GM19324 (cell line): Measurements from ENCODE around the gene RASGEF1C.
"Not testable (repeated sequence)": the region's sequence is repeated elsewhere in the genome, so short reads cannot be mapped to it uniquely, and the experiment has no call there.

Source experiments
- ATAC-seq: cut with Tn5 transposase; IDR thresholded peaks from one replicate; pipeline ENCODE4 v1.9.1; 2021; ENCODE audit warnings: mild to moderate bottlenecking, moderate library complexity; ENCODE audit not compliant: unreplicated experiment, low FRiP score

Gene RASGEF1C

DNA sequence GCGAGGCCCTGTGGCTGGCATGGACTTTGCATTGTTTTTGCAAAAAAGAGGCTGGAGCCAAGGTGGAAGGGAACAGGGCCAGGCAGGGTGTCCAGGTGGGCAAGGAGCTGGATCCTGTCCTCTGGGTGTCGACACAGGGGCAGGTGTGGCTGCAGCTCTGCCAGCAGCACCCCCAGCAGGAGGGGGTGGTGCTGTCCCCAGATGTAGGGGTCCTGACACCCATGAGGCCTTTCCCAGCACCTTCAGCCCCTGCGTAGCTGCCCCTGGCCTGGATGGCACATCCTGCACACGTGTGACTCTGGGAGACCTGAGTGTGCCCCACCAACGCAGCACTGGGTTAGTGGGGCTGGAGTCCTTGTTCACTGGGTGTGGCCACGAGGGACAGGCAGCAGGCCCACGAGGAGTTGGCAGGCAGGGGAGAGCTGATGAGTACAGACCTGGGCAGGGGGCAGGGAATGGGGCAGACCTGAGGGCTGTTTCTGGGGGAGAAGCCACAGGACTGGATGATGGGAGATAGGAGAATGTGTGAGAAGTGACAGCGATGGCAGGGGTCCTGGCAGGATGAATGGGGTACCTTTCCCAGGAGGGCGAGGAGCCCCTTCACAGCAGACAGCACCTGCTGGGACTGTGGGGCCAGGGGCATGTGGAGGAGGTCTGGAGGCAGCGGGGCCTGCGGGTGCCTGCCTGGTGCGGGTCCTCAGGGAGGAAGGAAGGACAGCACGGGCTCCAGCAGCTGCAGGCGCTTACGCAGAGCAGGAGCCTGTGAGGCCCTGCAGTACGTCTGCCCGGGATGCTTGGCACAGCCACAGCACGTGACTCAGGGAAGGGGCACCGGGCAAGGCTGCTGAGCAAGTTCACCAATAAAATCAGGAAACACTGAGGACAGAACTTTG, 3.6 kb upstream of the RASGEF1C start:
- no peak for ATAC-seq

DNA sequence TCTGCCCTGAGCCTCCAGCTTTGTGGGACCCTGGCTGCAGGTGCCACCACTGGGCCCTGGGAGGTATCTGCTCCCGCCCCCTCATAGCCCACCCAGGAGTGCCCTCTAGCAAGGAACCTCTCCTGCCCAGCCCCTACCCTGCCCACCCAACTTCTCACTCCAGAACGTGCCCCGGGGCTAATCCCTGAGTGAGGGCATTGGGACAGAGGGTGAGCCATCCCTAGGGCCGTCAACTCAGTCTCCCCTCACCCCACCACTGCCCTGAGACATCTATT, 2.7 kb upstream of the RASGEF1C start:
- ATAC-seq: no peak

DNA sequence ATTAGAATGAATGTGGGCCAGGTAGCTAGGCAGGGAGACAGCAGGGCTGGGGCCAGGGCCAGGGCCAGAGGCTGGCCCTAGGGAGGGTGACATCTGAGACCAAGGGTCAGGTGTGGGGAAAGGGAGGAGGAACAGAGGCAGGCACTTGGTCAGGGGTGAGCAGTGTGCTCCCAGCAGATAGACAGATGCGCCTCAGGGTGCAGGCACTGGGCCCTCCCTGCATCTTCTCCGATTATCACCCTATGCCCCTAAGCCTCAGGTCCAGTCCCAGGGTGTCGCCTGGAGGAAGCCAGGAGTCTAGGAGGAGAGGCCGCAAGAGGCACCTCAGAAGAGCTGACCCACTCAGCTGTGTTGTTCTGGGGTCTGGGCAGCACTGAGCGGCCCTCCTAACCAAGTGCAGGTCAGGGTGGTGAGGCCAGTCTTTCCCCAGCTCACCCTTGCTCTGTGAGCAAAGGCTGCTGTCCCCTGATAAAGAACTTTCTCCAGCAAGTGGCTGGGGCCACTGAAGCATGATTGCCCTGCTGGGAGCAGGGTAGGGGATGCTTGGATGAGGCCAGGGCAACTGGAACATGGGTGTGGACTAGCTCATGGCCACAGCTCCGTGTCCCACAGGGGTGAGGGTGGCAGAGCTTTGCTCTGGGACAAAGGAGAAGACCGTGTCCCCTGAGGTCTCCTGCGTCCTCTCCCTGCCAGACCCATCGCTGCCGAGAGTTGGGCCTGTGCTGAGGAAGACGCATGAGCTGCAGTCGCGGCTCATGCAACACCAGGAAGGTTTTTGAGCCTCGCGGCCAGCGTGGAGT, 2.1 kb upstream of the RASGEF1C start:
- ATAC-seq: no peak

DNA sequence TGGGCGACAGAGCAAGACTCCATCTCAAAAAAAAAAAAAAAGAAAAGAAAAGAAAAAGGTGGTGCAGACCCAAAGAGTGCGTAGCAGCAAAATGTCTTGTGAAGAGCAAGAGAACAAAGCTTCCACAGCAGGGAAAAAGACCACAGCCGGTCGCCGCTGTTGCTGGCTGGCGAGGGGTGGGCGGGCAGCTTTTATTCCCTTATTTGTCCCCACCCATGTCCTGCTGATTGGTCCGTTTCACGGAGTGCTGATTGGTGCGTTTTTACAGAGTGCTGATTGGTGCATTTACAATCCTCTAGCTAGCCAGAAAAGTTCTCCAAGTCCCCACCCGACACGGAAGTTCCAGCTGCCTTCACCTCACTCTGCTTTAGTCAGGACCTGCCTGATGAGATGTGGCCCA, 1.1 kb upstream of the RASGEF1C start:
- ATAC-seq: not testable (repeated sequence)

DNA sequence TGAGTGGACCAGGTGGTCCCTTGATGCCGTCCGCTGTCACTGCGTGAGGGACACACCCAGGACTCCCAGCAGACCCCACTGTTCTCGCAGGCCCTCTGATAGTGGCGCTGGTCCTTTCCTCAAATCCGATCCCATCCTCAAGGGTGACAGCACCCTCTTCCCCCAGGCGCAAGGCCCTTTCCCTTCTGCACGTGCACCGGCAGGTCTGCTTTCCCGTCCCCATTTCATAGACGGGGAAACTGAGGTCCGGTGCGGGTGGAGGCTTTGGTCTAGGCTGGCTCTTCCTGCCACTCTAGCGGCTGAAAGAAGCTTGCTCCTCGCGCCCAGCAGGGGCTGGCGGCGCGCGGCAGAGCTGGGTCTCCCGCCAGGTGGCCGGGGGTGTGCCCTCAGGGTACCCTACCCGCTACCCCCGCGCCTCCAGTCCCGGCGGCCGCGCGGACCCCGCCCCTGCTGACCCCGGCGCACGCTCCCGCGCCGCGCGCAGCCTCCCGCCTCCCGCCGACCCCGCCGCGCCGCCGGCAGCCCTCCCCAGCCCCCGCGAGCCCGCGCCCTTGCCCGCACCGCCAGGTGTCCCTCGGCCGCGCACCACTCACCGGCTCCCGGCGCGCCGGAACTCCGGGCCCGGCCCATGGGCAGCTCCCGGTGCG, 453 bp downstream of the RASGEF1C start:
- ATAC-seq: no peak

DNA sequence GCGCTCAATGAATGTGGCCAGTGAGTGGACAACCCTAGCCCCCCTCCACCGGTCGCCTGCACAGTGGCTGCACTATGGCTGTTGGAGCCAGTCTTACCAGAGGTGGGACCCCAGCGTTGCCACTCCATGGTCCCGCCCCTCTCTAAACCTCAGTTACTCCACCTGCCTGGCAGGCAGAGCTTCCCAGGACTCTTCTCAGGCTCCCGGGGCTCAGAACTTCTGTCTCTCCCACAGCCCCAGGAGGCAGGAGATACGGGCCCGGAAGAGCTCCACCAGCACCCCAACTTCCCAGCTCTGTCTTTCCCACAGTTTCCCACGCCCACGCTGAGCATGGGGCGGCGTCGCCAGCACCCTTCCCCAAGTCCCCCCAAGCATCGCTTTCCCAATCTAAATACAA, 975 bp downstream of the RASGEF1C start:
- ATAC-seq: no peak

DNA sequence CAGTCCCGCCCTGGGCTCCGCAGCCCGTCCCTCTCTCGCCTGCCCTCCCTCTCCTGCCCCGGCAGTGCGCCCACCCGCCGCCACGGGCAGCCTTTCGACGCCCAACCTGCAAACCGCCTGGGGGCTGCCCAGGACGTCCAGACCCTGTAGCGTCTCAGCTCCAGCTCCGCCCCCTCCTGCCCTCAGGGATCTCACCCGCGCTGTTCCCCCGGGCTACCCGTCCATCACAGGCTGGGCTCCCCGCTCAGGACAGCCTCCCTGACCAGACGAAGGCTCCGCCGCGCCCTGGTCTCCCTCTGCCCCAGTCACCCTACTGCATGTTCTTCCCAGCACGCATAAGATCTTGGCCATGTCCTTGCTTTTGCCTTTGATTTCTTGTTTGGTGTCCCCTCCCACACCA, 1.4 kb downstream of the RASGEF1C start:
- ATAC-seq: no peak

DNA sequence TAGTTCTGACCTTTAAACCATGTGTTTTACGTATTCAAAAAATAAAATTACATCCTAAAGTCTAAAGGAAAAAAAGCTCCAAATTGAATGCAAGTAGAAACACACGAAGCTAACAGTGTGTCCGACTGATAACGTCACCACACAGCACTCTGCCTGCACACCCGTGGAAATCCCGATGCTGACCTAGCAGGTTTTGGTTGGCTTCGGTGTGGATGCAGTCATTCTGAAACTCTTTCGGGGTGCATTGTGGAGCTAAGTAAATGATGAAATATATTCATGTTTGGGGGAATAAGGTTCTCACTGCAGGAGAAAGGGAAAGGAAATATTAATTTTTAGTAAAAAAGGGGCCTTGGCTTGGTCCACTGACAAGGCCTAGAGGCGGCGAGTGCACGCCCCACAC, 2.0 kb downstream of the RASGEF1C start:
- ATAC-seq: no peak

DNA sequence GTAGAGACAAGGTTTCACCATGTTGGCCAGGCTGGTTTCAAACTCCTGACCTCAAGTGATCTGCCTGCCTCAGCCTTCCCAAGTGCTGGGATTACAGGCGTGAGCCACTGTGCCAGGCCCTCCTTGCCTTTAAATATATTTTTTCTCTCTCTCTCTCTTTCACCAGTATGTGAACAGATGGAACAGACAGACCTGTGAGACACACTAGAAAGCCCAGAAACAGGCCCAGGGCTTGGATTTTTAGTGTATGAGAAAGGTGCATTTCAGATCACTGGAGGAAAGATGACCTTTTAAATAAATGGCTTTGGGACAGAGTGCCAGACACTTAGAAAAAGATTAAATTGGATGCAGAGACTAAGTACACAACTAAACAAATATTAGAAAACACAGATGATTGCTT, 3.1 kb downstream of the RASGEF1C start:
- no peak for ATAC-seq

DNA sequence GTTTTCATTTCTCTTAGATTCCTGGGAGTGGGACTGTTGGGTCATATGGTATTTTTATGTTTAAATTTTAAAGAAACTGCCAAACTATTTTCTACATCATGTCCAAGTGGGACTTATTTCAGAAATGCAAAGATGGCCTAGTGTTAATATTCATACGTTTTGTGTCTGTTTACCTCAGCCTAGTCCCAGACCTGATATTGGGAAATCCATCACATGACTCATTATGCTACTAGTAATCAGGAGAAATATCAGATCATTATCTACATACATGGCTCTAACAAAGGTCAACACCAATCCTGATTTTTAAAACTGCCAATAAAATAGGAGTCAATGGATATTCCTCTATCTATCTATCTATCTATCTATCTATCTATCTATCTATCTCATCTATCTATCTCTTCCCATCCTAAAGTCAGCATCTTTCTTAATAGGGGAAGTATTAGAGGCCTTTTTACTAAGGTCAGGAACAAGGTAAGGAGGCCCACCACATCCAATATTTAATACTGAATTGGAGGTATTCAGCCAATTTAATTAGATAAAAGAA, 4.7 kb downstream of the RASGEF1C start:
- no peak for ATAC-seq

DNA sequence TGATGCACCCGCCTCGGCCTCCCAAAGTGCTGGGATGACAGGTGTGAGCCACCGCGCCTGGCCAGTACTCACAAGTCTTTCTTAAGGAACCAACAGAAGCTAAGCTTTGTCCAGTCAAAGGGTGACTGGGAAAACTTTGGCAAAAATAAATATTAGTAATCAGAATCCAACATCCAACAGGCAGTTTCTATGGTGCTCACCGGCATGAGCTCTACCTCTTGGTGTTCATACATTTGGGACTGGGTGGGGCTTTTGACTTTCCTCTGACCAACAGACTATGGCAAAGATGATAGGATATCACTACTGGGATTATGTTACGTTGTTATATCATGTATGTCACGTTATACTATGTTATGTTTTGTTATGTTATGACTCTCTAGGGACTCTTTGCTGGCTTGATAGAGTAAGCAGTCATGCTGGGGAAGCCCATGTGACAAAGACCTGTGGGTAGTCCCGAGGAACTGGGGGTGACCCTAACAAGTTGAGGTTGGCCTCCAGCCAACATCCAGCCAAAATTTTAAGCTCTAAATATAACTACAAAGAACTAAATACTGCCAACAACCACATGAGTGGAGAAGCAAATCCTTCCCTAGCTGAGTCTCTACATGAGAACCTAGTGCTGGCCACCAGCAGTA, 6.0 kb downstream of the RASGEF1C start:
- no peak for ATAC-seq

DNA sequence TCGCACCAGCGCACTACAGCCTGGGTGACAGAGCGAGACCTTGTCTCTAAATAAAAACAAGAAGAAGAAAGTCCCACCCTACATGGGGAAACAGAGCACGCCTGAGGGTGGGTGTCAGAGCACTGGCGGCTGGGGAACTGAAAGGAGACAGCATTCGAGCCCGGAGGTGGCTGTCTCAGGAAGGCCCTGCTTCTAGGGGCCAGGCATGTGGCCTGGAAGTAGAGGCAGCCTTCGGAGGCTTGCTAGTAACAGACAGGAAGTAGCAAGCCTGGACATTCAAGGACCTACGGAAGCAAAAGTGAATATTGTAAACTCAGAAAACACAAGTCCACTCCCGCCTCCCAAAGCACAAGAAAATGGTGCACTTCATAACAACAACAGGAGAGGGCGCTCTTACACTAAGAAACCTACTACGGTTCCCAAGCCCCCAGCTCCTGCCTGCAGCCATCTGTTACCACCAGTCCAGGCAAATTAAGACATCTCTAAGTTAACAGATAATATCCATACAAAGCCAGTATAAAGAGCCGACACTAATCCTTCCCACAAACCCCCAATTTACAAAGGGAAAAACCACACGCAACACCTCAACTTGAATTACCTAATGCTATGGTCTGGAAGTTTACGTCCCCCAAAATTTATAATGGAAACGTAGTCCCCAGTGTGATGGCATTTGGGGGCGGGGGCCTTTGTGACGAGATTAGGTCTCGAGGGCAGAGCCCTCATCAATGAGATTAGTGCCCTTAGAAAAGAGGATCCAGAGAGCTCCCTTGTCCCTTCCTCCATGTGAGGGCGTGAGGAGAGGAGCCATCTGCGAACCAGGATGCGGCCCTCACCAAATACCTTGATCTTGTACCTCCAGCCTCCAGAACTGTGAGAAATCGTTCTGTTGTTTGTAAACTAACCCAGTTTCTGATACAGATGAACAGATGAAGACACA, 7.7 kb downstream of the RASGEF1C start:
- no peak for ATAC-seq

DNA sequence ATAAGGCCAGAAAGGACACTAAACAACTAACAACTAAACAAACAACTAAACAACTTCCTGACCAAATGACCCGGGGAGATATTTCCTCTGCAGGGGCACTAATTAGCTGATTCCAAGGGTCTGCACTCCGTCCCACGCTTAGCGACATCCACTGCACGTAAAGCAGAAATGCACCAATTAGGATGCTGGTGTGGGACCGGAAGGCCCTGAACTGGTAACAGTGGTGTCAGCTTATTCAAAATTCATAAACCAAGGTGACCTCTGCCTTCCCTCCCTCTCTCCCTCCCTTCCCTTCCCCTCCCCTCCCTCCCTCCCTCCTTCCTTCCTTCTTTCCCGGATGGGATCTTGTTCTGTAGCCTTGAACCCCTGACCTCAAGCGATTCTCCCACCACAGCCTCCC, 9.6 kb downstream of the RASGEF1C start:
- ATAC-seq: no peak

DNA sequence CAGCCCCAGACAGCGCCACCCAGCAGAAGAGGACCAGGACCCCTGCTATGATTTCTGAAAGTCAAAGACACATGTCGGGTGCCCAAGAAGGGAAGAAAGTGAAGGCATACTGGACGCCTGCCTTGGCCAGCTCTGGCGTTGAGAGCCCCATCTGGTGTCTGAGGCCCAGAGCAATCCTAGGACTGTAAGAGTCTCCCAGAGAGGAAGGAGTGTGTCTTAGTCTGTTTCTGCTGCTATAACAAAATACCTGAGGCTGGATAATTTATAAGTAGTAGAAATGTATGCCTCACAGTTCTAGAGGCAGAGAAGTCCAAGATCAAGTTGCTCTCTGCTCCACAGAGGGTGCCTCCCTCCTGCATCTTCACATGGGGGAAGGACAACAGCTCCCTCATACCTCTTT, 10.8 kb downstream of the RASGEF1C start:
- ATAC-seq: no peak

DNA sequence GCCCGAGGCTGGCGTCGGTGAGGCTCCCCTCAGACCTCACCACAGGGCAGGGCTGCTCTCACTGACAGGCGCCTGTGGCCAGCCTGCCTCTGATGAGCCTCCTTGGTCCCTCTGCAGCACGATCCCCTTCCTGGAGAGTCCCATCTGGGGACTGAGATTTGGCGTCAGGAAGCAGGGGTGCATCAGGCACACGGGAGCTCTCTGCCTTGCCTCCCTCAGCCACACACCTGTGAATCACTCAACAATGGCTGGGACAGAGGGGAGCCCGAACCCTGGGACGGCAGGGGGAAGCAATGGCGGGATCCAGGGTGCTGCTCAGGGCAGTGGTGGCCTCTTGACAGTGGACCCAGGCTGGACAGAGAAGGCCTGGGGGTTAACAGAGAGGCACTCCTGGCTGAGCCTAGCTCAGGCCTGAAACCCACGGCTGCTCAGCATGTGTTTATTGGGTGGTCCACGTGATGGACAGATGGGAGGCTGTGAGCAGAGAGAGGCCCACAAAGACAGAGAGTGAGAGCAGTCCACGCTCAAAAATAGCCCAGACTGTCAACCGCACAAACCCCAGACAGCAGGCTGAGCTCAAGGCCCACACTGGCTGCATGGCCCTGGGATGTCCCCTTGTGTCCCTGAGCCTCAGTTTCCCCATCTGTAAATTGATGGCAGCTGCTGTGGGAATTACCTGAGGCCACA, 11.9 kb downstream of the RASGEF1C start:
- ATAC-seq: no peak

DNA sequence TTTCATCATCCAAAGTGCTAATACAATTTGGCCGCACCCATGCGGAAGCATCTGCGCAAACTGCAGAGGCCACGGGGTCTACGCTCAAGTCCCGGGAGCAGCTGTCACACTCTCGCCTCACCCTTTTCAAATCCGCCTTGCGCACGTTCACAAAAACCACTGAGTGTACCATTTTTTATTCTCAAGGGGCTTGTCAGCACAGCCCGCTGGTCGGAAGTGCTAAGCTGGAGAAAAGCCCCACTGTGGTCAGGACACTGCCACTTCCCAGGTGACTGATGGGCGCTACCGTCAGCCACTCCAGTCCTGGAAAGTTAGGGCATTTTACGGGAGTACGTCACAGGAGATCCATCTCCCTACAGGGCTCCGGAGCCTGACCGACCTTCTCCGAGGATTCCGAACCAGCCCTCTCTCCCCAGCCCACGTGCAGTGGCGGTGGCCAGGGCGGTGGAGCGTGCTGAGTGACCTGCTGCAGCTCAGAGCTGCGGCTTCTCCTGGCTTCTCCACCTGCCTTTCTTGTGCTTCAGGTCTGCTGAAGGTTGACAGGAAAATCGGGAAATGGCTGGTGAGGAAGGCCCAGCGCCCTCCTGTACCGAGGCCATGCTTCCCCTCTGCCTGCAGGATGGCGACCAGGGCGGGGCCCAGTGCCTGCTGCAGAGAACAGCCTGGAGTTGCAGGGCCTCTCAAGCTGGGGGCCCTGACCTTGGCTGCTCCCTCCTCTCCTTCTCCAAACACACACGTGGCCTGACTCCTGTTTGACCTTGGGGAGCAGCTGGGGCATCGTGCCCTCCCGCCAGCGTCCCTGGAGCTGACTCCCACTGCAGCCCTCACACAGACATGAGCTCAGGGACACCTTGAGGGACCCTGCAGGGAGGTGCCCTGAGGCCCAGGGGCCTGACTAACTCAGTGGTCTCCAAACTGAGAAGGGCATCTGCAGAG, 14.3 kb downstream of the RASGEF1C start:
- ATAC-seq: no peak

DNA sequence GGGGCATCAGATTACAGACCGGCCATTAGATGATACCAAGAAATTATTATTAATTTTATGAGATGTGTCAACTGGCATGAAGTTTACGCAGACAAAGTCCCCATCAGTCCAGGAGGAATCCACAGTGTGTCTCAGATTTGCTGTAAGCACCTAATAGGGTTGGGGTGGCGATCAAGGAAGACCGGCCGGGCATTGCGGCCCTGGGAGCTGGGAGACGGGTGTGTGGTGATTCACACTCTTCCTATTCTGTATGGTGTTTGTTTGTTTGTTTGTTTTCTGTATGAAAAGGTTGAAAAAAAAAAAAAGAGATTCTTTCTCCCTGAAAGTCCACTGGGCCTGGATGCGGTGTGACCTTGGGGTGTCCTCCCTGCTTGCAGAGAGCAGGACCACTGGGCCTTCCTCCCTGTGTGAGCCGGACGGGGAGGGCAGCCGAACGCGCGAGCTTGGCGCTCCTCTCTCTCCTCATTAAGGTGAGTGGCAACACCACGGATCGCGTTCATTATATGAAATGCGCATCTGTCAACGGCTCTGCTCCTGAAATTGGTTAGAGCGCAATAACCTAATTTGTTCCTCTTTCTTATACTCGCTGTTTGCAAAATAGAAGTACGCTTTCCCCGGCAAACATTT, 15.1 kb downstream of the RASGEF1C start:
- no peak for ATAC-seq

DNA sequence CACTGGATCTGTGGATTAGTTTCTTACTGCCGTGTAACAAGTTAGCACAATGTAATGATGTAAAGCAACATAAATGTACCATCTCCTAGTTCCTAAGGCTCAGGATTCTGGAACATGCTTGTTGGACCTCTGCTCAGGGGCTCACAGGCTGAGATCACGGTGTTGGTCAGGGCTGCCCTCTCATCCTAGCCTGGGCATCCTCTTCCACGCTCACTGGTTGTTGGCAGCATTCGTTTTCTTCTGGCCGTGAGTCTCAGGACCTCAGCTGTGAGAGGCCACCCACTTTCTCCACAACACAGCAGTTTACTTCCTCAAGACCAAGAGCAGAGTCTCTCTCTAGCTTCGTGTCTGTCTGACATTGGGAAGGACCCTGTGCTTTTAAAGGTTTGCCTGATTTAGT, 17.3 kb downstream of the RASGEF1C start:
- no peak for ATAC-seq
